HCT116 (cell line): ENCODE results near the gene STK17A.

ENCODE experiments used
- ATF3 ChIP-seq: IDR thresholded peaks from 2 replicates; pipeline ENCODE4 v1.6.1; 2012
- CEBPB ChIP-seq: IDR thresholded peaks from 2 replicates; pipeline ENCODE4 v1.6.1; 2012; ENCODE audit warnings: low read depth
- EGR1 ChIP-seq: IDR thresholded peaks from 2 replicates; pipeline ENCODE4 v1.6.1; 2012; ENCODE audit warnings: low read depth
- EZH2 ChIP-seq: fragments of 200-600 bp; sonication (generic); IDR thresholded peaks from 2 replicates; pipeline ENCODE4 v1.6.1; 2017; ENCODE audit warnings: antibody characterized with exemption, mixed run types
- EZH2phosphoT487 ChIP-seq: fragments of 200-600 bp; IDR thresholded peaks from 2 replicates; pipeline ENCODE4 v1.6.1; 2018; ENCODE audit warnings: antibody characterized with exemption, borderline replicate concordance
- FOSL1 ChIP-seq: IDR thresholded peaks from 2 replicates; pipeline ENCODE4 v1.6.1; 2012; ENCODE audit warnings: low read depth
- MAX ChIP-seq: IDR thresholded peaks from 2 replicates; pipeline ENCODE4 v1.6.1; 2012
- POLR2A ChIP-seq: IDR thresholded peaks from 2 replicates; pipeline ENCODE4 v1.7.0; 2011; ENCODE audit warnings: borderline replicate concordance; ENCODE audit not compliant: insufficient read depth, insufficient read length; ENCODE audit errors: extremely low read depth
- POLR2AphosphoS5 ChIP-seq: IDR thresholded peaks from 2 replicates; pipeline ENCODE4 v1.6.1; 2011; ENCODE audit warnings: mild to moderate bottlenecking, low read depth, low read length, moderate library complexity
- SIN3A ChIP-seq: IDR thresholded peaks from 2 replicates; pipeline ENCODE4 v1.6.1; 2012; ENCODE audit warnings: low read depth
- SRF ChIP-seq: IDR thresholded peaks from 2 replicates; pipeline ENCODE4 v1.6.1; 2012; ENCODE audit warnings: low read depth
- TCF7L2 ChIP-seq: IDR thresholded peaks from 2 replicates; pipeline ENCODE4 v1.7.0; 2011; ENCODE audit warnings: borderline replicate concordance, inconsistent platforms; ENCODE audit not compliant: insufficient read depth, insufficient read length; ENCODE audit errors: extremely low read depth
- YY1 ChIP-seq: IDR thresholded peaks from 2 replicates; pipeline ENCODE4 v1.6.1; 2011; ENCODE audit warnings: low read length, low read depth, moderate library complexity, mild to moderate bottlenecking; ENCODE audit not compliant: insufficient replicate concordance; ENCODE audit errors: extremely low read depth
- TF ChIP-seq, protein P1 (sequence below), 3 experiments: fragments of 200-600 bp in 1 of 3; sonication (generic) in 1 of 3; IDR thresholded peaks in 2 of 3; conservative IDR thresholded peaks in 1 of 3; 2 replicates each; pipeline ENCODE4 v1.5.1; 2012 to 2017; ENCODE audit warnings: low read depth in 2 of 3, low read length in 2 of 3, antibody characterized with exemption in 1 of 3, borderline replicate concordance in 1 of 3, control low read depth in 1 of 3, mild to moderate bottlenecking in 1 of 3, mixed read lengths in 1 of 3, mixed run types in 1 of 3, moderate library complexity in 1 of 3; ENCODE audit not compliant: insufficient read depth in 1 of 3

- TF ChIP-seq EZH2 (no peak), POLR2AphosphoS5 (no peak), MAX (no peak), TCF7L2 (no peak), POLR2A (no peak), ATF3 (no peak), FOSL1 (no peak), EZH2phosphoT487 (no peak), SRF (no peak), SIN3A (no peak), YY1 (no peak), EGR1 (no peak), CEBPB (no peak)
- TF ChIP-seq, protein P1, sequence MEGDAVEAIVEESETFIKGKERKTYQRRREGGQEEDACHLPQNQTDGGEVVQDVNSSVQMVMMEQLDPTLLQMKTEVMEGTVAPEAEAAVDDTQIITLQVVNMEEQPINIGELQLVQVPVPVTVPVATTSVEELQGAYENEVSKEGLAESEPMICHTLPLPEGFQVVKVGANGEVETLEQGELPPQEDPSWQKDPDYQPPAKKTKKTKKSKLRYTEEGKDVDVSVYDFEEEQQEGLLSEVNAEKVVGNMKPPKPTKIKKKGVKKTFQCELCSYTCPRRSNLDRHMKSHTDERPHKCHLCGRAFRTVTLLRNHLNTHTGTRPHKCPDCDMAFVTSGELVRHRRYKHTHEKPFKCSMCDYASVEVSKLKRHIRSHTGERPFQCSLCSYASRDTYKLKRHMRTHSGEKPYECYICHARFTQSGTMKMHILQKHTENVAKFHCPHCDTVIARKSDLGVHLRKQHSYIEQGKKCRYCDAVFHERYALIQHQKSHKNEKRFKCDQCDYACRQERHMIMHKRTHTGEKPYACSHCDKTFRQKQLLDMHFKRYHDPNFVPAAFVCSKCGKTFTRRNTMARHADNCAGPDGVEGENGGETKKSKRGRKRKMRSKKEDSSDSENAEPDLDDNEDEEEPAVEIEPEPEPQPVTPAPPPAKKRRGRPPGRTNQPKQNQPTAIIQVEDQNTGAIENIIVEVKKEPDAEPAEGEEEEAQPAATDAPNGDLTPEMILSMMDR (IDR thresholded peaks at IDR 0.05 in 2 of 3, conservative IDR thresholded peaks at IDR 0.05 in 1 of 3; ENCODE audit: borderline replicate concordance in 1 of 3, insufficient read depth in 1 of 3, low read depth in 2 of 3, low read length in 2 of 3) = no peak
Observed at GRCh38 chr7:43626695-43627094, 43.8 kb downstream of the STK17A start.
